HG02973 (cell line): ENCODE data around the gene CCNT2.
"Not testable (repeated sequence)": the region's sequence is repeated elsewhere in the genome, so short reads cannot be mapped to it uniquely, and the experiment has no call there.

Experiments
- ATAC-seq: cut with Tn5 transposase; IDR thresholded peaks from one replicate; pipeline ENCODE4 v1.9.1; 2021; ENCODE audit warnings: moderate library complexity; ENCODE audit not compliant: unreplicated experiment

Gene CCNT2

GRCh38 chr2:134973241-134974138 lies 54.9 kb downstream of the CCNT2 start:
- ATAC-seq, result peak; percentile 86

GRCh38 chr2:134975281-134976009 lies 56.8 kb downstream of the CCNT2 start:
- ATAC-seq, result no peak

- ATAC-seq, result no peak
Measured at GRCh38 chr2:134976074-134976702, 57.6 kb downstream of the CCNT2 start.

GRCh38 chr2:134977104-134977503 lies 58.5 kb downstream of the CCNT2 start:
- not testable (repeated sequence) for ATAC-seq

DNA sequence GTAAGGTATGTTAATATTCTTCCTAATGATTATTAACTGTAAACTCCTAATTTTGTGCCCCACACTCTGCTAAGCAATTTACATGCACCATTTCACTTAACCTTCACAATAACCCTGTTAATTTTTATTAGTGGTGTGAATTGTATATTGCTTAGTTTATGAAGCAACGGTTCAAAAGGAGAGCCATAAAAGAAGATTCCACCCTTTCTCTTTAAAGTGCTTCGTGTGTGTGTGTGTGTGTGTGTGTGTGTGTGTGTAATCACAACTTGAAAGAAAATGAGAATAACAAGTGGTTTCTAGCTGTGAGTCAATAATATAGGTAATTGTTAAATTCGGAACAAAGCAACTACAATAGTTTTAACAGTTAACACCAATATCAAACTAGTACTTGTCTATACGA lies 60.6 kb downstream of the CCNT2 start:
- no peak for ATAC-seq

DNA sequence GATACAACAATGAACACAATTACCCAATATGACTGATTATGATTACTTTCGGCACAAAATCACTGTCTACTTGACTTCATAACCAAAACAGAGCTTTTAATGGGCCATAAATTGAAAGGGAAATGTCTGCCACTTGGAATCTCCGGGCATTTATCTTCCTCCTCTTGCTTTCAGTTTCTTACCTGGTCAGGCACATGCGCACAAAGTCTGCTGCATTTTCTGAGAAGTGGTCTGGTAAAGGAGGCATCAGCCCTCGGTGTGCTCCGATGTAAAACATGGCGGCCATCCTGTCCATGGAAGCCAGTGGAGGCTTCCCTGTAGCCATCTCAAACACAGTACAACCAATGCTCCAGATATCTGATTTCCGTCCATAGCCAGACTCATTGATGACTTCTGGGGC lies 62.0 kb downstream of the CCNT2 start:
- no peak for ATAC-seq

- no peak for ATAC-seq
Measured at GRCh38 chr2:134982603-134983002, 64.0 kb downstream of the CCNT2 start.

DNA sequence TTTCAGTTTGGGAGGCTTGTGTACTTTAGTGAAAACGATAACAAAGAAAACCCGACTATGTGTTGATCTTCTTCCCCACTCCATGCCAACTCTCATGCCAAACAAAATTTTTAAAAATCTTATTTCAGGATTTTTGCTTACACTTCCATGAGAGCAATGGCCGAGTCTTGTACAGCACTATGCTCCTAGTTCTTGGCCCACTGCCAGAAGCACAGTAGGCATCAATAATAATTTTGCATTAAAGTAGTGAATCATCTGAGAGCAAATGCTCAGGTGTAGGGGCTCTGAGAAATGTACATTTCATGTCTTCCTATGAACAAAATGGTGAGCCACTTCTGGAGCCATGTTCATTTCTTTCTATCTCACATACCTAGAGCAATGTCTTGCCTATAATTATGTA lies 66.4 kb downstream of the CCNT2 start:
- ATAC-seq, result no peak

DNA sequence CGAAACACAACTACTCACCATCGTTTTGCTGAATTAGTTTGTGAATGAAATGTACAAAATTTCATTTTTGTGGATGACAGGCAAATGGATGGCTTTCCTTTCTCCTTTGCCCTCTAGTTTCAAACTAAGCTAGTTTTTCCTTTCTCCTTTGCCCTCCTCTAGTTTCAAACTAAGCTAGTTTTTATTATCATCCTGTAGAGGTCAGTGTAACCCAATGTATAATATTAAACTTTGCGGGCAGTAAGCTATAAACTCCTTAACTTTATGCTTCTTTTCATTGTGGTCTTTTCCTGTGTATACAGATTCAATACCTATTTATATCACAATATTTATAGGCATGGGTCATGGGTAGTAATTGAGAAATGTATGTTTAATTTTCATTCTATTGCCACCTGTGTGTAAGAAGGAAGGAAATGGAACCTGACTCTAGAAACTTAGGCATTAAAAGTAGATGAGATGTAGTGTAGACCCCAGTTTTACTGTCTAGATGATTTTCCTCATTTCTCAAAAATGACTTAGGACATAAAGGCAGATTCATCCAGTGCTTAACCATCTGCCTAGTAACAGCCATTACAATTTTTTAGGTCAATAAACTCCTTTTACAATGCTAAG lies 70.5 kb downstream of the CCNT2 start:
- no peak for ATAC-seq

- ATAC-seq, result no peak
Measured at GRCh38 chr2:134999521-134999920, 80.9 kb downstream of the CCNT2 start.

DNA sequence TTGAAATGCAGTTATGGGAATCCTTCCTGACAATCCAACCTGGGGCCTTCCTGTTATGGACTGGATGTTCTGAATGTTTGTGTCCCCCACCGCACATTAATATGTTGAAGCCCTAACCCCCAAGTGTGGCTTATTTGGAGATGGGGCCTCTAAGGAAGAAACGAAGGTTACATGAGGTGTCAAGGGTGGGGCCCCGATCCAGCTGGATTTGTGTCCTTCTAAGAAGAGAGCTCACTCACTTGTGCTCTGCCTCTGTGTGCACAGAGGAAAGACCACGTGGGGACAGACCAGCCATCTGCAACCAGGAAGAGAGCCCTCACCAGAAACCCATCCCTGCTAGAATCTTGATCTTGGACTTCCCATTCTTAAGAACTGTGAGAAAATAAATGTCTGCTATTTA lies 84.2 kb downstream of the CCNT2 start:
- ATAC-seq, result no peak

- peak; percentile 92 for ATAC-seq
Measured at GRCh38 chr2:135004005-135004746, 85.6 kb downstream of the CCNT2 start.

DNA sequence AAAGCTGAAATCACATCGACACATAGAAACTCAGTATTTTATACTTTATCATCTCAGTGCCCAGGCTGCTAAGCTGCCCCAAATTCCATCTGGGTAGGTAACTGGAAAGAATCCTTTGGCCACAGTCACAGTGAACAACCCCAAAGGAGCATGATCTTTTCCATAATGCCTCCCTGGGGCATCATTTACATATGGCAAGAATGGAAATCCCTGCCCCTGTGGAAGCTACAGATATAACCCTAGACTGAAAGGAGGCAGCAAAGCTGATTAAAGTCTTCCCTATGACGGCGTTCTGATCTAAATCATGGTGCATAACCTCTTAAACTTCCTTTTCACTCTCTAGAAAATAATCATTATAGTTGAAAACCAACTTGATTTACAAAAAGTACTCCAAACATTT lies 87.1 kb downstream of the CCNT2 start:
- ATAC-seq, result no peak
